OCI-M2 (cell line): ENCODE data around the gene ETNPPL.

ENCODE experiments used
- DNase-seq: peaks from one replicate; lab custom pipeline; 2025; ENCODE audit not compliant: unreplicated experiment; lab: John Stamatoyannopoulos, UW

The ETNPPL gene

DNA sequence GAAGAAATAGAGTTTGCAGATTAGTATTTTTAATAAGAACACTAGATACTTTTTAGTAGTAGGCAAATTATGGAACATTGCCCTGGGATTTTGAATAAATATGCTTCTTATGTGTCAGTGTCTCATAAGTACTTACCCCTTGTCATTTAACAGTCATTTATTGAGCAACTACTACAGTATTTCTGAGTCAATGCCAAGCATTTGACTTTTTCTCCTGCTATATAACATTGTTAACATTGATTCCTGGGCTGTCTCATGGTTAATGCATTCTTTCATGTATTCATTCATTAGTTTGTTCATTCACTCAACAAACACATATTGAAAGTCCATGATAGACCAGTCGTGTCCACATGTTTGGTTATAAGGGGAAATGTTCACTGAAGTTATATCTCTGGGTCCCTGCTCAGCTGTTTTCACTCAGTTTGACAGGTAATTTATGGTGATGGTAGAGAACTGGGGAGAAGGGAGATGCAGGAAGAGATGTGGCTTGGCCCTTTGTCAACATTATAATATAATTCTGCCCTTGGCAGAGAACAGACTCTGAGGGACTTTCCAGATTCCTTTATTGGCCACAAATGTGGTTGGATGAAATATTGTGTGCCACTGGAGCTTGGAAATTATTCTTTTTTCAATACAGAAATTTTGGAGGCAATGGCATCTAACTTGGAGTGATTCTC is 62.6 kb downstream of the ETNPPL start:
- no peak for DNase-seq

DNA sequence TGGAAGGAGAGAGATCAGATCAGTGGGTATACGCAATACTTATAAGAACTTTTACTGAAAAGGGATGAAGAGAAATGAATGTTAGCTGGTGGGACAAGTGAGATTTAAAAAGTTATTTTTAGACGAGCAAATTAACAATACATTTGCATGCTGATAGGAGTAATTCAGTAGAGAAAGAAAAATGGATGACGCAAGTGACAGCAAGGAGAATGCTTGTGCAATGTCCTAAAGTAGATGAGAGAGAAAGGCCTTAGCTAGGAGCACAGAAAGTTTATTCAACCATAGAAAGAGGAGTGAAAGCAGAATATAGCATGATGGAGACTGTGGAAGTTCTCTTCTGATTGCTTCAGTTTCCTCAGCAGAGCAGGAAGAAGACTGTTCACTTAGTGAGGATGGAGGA is 66.7 kb downstream of the ETNPPL start:
- DNase-seq, result no peak

DNA sequence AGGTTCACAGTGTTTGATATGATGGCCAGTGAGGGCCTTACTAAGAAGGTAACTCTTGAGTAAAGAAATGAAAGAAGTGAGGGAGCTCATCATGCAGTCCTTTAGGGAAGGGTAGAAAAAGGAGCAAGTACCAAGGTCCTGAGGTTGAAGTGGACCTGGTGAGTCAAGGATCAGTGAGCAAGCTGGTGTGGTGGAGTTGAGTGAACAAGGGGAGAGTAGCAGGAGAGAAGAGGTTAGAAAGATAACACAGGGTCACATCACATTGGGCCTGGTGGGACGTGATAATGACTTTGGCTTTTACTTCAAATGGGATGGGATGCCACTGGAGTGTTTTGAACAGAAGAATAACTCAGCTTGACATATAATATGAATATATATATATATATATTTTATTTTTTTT is 67.8 kb downstream of the ETNPPL start:
- DNase-seq, result no peak

DNA sequence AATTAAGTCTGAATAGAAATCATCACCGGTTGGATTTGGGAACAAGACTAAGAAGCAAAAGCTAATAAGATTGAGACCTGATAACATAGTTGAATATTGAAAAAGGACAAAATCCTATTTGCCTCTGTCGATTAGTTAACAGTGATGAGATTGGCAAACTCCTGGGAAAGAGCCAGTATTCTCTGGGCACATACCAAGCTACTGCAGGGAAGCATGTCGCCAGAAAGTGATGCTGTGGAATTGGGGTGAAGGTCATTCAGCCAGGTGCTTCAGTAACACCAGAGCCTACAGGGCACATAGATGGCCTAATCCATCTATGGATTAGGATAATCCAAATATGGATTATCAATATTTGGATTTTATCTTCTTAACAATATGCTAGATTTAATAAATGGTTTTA is 68.4 kb downstream of the ETNPPL start:
- no peak for DNase-seq

DNA sequence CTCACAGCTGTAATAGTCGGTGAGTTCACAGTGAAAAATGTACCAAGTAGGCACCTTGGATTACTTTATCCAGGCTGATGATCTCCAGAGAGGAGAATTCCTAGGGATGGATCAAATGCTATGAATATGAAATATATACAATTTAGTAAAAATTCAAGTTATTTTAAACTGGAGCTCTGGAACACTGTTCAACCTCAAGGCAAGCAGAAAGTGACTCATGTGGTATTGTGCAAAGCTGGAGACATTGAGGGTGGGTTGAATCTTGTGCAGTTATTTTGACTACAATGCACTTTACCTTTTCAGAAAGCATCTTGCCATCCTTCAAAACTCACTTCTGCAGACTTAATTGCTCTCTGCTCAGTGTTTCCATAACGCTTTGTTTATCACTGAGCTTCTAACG is 69.0 kb downstream of the ETNPPL start:
- DNase-seq, result no peak

DNA sequence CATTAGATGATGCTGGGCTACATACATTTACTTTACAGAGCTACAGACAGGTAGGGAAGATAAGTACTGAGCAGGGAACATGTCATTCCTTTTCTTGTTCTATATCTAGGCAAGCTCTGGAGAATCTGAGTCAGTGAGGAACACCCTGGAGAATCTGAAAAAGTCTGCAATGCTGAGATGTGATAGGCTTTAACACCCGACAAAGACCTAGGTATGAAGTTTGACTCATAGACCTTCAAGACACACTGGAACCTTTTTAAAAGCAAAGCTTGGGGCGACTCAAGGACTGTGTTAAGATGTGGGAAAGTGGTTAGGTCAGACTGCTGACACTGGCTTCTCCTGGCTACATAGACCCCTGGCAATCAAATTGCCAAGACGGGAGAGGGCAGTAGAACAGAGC is 69.6 kb downstream of the ETNPPL start:
- no peak for DNase-seq
